ENCODE data around the gene N4BP2L2.

Gene N4BP2L2

DNA sequence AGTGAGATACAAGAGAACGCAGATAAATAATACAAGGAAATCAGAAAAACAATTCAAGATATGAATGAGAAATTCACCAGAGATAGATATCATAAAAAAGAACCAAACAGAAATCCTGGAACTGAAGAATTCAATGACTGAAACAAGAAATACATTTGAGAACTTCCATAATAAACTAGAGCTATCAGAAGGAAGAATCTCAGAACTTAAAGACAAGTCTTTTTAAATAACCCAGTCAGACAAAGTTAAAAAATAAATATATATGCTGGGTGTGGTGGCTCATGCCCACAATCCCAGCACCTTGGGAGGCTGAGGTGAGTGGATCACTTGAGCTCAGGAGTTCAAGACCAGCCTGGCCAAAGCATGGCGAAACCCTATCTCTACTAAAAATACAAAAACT, 82.0 kb downstream of the N4BP2L2 start:
- DNase-seq: no peak

GRCh38 chr13:32455594-32455903, 83.0 kb downstream of the N4BP2L2 start:
- no peak for DNase-seq

GRCh38 chr13:32454886-32455593, 83.6 kb downstream of the N4BP2L2 start:
- DNase-seq: no peak

DNA sequence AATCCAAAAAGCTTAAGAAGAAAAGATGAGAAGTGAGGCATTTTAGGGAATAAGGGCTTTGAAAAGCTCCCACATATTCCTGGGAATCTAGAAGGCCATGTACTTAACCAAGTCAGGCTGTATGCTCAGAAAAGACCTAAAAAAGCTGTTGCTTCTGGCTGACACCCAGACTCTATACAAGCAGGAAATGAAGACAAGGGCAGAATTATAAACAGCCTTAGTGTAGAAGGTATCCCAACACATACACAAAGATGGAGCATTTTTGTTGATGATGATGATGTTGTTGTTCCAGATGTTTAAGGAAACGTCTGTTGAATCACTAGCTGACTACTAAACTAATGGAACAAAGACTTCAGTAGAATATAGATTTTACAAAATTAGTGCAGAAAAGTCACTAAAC, 84.6 kb downstream of the N4BP2L2 start:
- DNase-seq: no peak

GRCh38 chr13:32448972-32449371, 89.6 kb downstream of the N4BP2L2 start:
- no peak for DNase-seq

DNA sequence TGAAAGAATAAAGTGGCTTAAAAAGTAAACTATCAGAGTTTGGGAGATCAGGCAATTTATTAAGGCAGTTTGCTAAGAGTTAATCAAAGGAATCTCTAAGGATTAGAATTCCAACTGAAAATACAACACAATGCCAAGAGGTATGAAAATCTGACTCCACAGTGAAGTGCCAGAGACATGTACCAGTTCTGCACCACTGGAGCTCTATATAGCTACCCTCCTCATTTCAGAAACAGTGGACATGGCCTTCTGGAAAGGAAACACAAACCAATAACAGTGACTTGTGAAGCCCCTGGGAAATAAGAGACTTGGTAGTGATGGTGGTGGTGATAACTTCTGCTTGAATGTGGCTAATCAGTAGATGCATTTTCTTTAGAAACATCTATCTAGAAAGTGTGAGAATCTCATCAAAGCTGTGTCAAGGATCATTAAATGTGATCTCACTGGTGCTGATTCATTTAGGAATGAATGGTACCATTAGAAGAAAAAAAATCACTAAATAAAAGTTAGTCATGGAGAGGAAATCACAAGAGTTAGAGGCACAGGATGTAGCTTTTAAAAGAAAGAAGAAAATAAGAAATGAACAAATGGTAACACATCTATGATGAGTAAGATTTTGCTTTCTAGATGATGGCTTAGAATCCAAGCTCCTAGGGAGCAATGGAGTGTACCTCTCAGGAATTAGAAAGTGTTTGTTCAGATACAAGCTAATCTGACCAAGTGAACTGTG, 90.5 kb downstream of the N4BP2L2 start:
- DNase-seq: no peak

DNA sequence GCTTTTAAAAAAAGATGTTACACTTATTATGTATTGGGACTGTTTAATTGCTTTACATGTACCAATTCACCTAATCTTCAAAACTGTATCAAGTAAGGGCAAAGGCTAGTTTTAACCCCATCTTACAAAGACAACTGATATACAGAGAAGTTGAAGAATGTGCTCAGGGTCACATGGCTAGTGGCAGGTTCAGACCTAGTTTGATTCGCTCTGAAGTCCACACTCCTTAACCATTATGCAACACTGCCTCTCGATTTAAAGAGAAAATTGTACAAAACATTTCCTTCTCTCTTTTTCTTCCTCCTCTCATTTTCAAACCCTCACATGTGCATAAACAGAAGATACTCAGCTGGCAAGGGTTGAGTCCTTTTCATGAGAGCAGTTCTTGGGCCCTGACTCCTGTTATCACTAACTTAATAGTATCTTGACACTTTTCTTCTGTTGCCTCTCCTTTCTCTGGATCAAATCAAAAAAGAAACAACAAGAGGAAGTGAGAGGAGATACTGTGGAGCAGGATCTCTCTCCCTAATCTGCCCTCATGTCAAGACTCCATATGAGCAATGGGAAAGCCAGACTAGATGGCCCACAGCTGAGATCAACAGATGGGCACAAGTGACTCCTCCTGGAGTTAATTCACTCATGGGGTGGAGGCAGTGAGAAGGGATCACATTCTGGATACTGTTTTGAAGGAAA, 91.7 kb downstream of the N4BP2L2 start:
- DNase-seq: no peak

DNA sequence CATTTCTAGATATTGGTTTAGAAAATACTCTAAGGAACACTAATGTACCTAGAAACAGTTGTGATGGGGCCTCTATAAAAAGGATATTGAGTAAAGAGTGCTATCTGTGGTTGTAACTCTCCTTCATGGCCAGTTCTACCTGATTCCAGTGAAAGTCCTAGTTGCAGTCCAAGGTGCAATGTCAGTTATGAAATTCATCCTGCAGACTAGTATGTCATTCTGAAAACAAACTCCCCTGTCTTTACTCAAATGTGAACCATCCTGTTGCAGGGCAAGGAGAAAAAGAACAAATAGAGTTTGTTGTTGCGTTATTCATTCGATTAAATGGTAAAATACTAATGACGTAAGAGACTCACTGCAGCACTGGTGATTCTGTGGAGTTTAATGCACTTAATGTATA, 92.4 kb downstream of the N4BP2L2 start:
- no peak for DNase-seq

DNA sequence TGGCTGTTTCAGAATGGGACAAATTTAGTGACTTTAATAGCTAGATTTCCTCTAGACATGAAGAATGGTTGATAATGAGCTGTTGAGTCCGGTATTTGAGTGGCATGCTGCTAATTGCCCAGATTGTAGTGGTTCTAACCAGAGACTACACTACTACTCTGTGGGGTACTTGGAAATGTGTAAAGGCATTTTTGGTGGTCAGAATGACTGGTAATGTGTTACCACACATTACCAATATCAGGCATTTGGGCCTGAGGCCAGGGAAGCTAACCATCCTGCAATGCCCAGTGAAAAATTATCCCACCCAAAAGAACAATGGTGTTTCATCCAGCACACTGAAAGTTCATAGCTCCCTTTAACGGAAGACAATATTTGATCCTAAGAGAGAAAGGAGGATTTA, 93.1 kb downstream of the N4BP2L2 start:
- DNase-seq: no peak

DNA sequence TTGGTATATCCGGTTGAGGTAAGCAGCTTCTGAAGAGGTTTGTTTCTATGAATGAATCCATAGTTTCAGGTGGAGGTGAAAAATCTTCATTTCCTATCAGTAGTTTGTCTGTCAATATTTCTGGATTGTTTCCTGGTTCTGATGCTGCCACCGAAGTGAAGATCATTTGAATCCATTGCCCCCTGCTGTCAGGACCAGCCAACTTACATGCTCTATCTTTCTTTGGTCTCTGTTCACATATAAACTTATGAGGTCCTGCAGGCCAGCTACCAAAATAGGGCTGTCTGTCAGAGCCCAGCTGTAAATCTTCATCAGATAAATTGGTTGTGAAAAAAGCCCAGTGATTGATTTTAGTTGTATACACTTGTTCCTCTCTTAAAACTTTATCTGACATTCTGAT, 95.5 kb downstream of the N4BP2L2 start:
- DNase-seq: peak; percentile 22

GRCh38 chr13:32438871-32439270, 99.7 kb downstream of the N4BP2L2 start:
- DNase-seq: no peak

DNA sequence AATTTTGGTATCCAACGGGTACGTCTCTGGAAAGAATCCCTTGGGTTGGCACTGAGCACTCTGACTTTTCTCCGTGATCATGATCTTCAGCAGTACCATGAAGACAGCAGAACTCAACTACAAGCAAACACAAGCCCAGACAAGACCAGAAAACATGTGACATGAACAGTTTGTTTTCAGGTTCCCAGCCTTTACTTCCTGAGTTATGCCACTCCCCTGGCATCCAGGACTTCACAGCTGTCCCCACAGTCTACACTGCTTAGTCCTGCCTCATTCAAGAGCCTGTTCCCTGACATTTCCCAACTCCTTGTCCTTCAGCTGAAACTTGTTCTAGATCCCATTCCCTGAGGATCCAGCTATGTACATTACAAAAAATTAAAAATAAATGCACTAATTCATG, 105.7 kb downstream of the N4BP2L2 start:
- no peak for DNase-seq

DNA sequence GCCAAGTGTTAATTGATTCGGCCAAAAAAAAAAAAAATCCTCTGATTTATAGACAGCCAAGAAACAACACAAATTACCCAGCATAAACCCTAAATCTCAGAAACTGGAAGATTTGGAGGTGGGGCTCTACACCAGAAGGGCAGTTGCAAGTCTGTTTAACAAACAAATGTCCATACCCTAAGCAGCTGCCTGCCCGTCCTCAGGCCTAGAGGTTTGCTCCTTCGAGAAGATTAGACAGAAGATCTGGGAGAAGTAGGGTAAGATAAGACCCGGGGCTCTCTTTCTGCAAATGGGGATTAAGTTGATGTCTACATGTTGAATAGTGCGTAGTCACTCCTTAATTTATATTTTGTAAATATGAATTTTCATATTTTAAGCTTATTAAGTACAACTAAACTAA, 107.2 kb downstream of the N4BP2L2 start:
- no peak for DNase-seq

- DNase-seq: no peak
Measured at GRCh38 chr13:32430018-32430747, 108.4 kb downstream of the N4BP2L2 start.

DNA sequence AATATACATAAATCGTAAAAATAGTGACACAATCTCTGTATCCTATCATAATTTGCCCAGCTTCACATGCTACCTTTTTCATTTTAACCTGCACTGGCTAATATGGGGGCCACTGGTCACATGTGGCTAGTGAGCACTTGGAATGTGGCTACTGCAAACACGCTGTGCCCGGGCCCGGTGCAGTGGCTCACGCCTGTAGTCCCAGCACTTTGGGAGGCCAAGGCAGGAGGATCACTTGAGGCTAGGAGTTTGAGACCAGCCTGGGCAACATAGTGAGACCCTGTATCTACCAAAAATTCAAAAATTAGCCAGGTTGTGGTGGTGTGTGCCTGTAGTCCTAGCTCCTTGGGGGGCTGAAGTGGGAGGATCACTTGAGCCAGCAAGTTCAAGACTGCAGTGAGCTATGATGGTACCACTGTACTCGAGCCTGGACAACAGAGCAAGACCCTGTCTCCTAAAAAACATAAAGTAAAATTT, 109.1 kb downstream of the N4BP2L2 start:
- DNase-seq: no peak

- DNase-seq: no peak
Measured at GRCh38 chr13:32428581-32429432, 109.8 kb downstream of the N4BP2L2 start.

- peak; percentile 81 for DNase-seq
Measured at GRCh38 chr13:32427852-32428580, 110.6 kb downstream of the N4BP2L2 start, which contains the start of gene N4BP2L1. Gene N4BP2L1, minus strand, starts transcription at chr13:32428130. Its CDS starts 48 bp downstream, at chr13:32428082.

GRCh38 chr13:32426990-32427851, 111.4 kb downstream of the N4BP2L2 start:
- peak; percentile 62 for DNase-seq

DNA sequence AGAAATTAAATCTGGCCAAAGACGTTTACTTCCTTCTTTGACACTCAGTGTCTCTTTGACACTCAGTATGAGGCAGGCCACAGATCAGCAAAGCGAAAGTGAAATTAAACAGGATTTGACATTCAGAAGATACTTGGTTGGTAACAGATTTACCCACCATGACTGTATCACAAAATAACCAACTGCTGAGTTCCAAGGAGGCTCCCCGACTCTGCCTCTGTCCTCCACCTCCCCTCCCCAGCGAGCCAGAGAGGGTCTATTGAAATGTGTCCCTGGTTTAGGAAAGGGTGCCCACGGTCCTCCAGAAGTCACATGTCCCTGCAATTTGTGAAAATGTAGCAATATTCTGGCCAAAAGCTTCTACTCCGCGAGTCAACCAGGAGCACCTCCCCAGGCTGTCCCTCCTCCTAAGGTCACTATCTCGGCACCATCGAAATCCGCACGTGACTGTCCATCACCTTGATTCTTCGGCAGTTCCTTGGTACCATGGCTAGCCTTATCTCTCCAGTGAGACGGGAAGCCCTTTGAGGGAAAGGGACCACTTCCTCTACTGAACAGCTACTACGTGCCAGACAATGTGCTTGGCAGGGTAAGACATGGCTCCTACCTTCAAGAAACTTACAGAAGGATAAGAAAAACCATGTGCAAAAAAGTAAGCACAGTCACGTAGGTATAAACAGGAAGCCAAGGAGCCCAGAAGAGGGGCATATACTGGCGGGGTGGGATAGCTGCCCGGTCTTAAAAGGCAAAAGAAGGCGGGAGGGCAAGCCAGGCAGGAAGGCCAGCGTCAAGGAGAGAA, 112.2 kb downstream of the N4BP2L2 start:
- DNase-seq: peak; percentile 68

DNA sequence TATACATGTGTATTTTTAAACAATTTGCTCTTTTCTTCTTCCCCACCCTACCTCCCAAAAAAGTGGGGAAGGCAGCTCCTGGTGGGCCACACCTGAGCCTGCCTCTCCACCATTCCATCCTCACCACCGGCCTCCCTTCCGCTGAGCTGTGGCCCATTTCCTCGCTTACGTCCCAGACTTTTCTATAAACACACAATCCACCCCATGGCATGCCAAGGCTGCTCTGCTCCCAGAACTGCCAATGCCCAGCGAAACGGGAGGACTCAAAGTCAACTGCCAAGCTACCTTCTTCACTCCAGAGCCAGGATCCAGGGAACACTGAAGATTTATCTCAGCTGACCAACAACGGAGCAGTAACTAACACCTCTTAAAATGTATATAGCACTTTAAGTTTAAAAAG, 113.4 kb downstream of the N4BP2L2 start:
- no peak for DNase-seq
